SK-N-MC (cell line): ENCODE data around the gene LRRC55.

Source experiments
- DNase-seq: peaks from one replicate; pipeline ENCODE4 v3.0.0-alpha.2; 2011; ENCODE audit warnings: low read depth, low spot score
- H3K27ac ChIP-seq: fragments of 200-600 bp; sonication (generic); 2 replicates; pipeline ENCODE4 v1.5.1; 2016; ENCODE audit warnings: mixed run types
- H3K36me3 ChIP-seq: fragments of 200-600 bp; sonication (generic); 2 replicates; pipeline ENCODE4 v1.6.1; 2017; ENCODE audit warnings: antibody characterized with exemption, low read length, mixed read lengths; ENCODE audit not compliant: insufficient read depth
- H3K4me3 ChIP-seq: fragments of 200-600 bp; sonication (generic); 2 replicates; pipeline ENCODE4 v1.5.1; 2016
- H3K9ac ChIP-seq: fragments of 200-600 bp; sonication (generic); 2 replicates; pipeline ENCODE4 v1.8.0; 2017; ENCODE audit warnings: mixed run types, mixed read lengths; ENCODE audit not compliant: insufficient read length
- H3K9me3 ChIP-seq: fragments of 200-600 bp; sonication (generic); 2 replicates; pipeline ENCODE4 v1.6.1; 2017; ENCODE audit warnings: low read depth, mild to moderate bottlenecking, antibody characterized with exemption, low read length, moderate library complexity, mixed read lengths
- EZH2 ChIP-seq: fragments of 200-600 bp; sonication (generic); IDR thresholded peaks from one replicate; pipeline ENCODE4 v1.6.1; 2017; ENCODE audit warnings: antibody characterized with exemption
- FOXP2 ChIP-seq: optimal IDR thresholded peaks from 2 replicates; pipeline ENCODE3; 2011; ENCODE audit warnings: mild to moderate bottlenecking, moderate library complexity; ENCODE audit not compliant: insufficient read depth; ENCODE audit errors: extremely low read length, control extremely low read depth
- POLR2AphosphoS5 ChIP-seq: IDR thresholded peaks from 2 replicates; pipeline ENCODE4 v1.6.1; 2012; ENCODE audit warnings: mild to moderate bottlenecking, low read depth, low read length, borderline replicate concordance

LRRC55 gene

GRCh38 chr11:57214494-57214893 lies 32.7 kb downstream of the LRRC55 start:
- H3K4me3 ChIP-seq = no peak overlapping the region
- H3K27ac ChIP-seq = no peak overlapping the region
- no peak overlapping the region for H3K9ac ChIP-seq
- TF ChIP-seq POLR2AphosphoS5 (no peak), EZH2 (no peak), FOXP2 (no peak)
- no peaks in the 10 kb centered on the region for H3K36me3 ChIP-seq
- no peak for DNase-seq
- no peaks in the 10 kb centered on the region for H3K9me3 ChIP-seq

- no peak for DNase-seq
- TF ChIP-seq FOXP2 = no peak
- TF ChIP-seq POLR2AphosphoS5 = no peak
- no peak for TF ChIP-seq EZH2
- H3K9me3 ChIP-seq = no peaks in the 10 kb centered on the region
- no peak overlapping the region for H3K4me3 ChIP-seq
- H3K27ac ChIP-seq = no peak overlapping the region
- H3K9ac ChIP-seq = no peak overlapping the region
- no peaks in the 10 kb centered on the region for H3K36me3 ChIP-seq
These were observed 34.7 kb downstream of the LRRC55 start for GRCh38 chr11:57216463-57216862.

- no peak for DNase-seq
- Histone ChIP-seq H3K27ac (no peak overlapping the region), H3K9me3 (no peaks in the 10 kb centered on the region), H3K4me3 (no peak overlapping the region), H3K36me3 (no peaks in the 10 kb centered on the region), H3K9ac (no peak overlapping the region)
- TF ChIP-seq POLR2AphosphoS5 = no peak
- no peak for TF ChIP-seq EZH2
- TF ChIP-seq FOXP2 = no peak
These were observed 35.3 kb downstream of the LRRC55 start for GRCh38 chr11:57217053-57217452.

- Histone ChIP-seq H3K4me3 (no peak overlapping the region), H3K9ac (no peak overlapping the region), H3K36me3 (no peaks in the 10 kb centered on the region), H3K27ac (no peak overlapping the region), H3K9me3 (no peaks in the 10 kb centered on the region)
- TF ChIP-seq FOXP2 = no peak
- TF ChIP-seq EZH2 = no peak
- TF ChIP-seq POLR2AphosphoS5 = no peak
- DNase-seq = no peak
These were observed 37.4 kb downstream of the LRRC55 start for GRCh38 chr11:57219021-57219627.

GRCh38 chr11:57222239-57222638 lies 40.5 kb downstream of the LRRC55 start:
- Histone ChIP-seq H3K9me3 (no peaks in the 10 kb centered on the region), H3K27ac (no peak overlapping the region), H3K4me3 (no peak overlapping the region), H3K9ac (no peak overlapping the region), H3K36me3 (no peaks in the 10 kb centered on the region)
- no peak for DNase-seq
- TF ChIP-seq EZH2 (no peak), POLR2AphosphoS5 (no peak), FOXP2 (no peak)

- Histone ChIP-seq H3K9me3 (no peaks in the 10 kb centered on the region), H3K27ac (no peak overlapping the region), H3K36me3 (no peaks in the 10 kb centered on the region), H3K9ac (no peak overlapping the region), H3K4me3 (no peak overlapping the region)
- TF ChIP-seq EZH2 (no peak), POLR2AphosphoS5 (no peak), FOXP2 (no peak)
- DNase-seq = no peak
These were observed 41.8 kb downstream of the LRRC55 start for GRCh38 chr11:57223601-57224000.

- TF ChIP-seq FOXP2 (no peak), POLR2AphosphoS5 (no peak), EZH2 (no peak)
- no peaks in the 10 kb centered on the region for H3K9me3 ChIP-seq
- no peak for DNase-seq
- no peak overlapping the region for H3K27ac ChIP-seq
- H3K4me3 ChIP-seq = no peak overlapping the region
- no peaks in the 10 kb centered on the region for H3K36me3 ChIP-seq
- no peak overlapping the region for H3K9ac ChIP-seq
These were observed 42.4 kb downstream of the LRRC55 start for GRCh38 chr11:57224128-57224527.

- no peak for DNase-seq
- TF ChIP-seq FOXP2 (no peak), EZH2 (no peak), POLR2AphosphoS5 (no peak)
- Histone ChIP-seq H3K36me3 (no peaks in the 10 kb centered on the region), H3K9me3 (no peaks in the 10 kb centered on the region), H3K4me3 (no peak overlapping the region), H3K9ac (no peak overlapping the region), H3K27ac (no peak overlapping the region)
These were observed 42.8 kb downstream of the LRRC55 start for GRCh38 chr11:57224537-57224936.

GRCh38 chr11:57228600-57228999 lies 46.8 kb downstream of the LRRC55 start:
- no peak overlapping the region for H3K9ac ChIP-seq
- no peak overlapping the region for H3K27ac ChIP-seq
- no peak for DNase-seq
- no peaks in the 10 kb centered on the region for H3K9me3 ChIP-seq
- no peaks in the 10 kb centered on the region for H3K36me3 ChIP-seq
- no peak for TF ChIP-seq FOXP2
- TF ChIP-seq EZH2 = no peak
- no peak for TF ChIP-seq POLR2AphosphoS5
- no peak overlapping the region for H3K4me3 ChIP-seq
